HG03045 (cell line): Measurements from ENCODE around the gene CPE.
"Not testable (repeated sequence)": the region's sequence is repeated elsewhere in the genome, so short reads cannot be mapped to it uniquely, and the experiment has no call there.

Source experiments
- ATAC-seq: cut with Tn5 transposase; IDR thresholded peaks from one replicate; pipeline ENCODE4 v1.9.1; 2021; ENCODE audit warnings: mild to moderate bottlenecking, moderate library complexity; ENCODE audit not compliant: unreplicated experiment

CPE gene

GRCh38 chr4:165378745-165379677 lies at the start of gene CPE:
Gene CPE, plus strand, starts transcription at chr4:165379008. Its CDS starts 214 bp downstream, at chr4:165379222.
- peak; percentile 90 for ATAC-seq

GRCh38 chr4:165330071-165330470 lies 48.7 kb upstream of the CPE start:
- no peak for ATAC-seq

- ATAC-seq = no peak
Measured at GRCh38 chr4:165330666-165331065, 48.1 kb upstream of the CPE start.

- no peak for ATAC-seq
Measured at GRCh38 chr4:165331359-165331758, 47.4 kb upstream of the CPE start.

GRCh38 chr4:165331823-165332222 lies 47.0 kb upstream of the CPE start:
- ATAC-seq = no peak

GRCh38 chr4:165332502-165332901 lies 46.3 kb upstream of the CPE start:
- no peak for ATAC-seq

GRCh38 chr4:165335163-165335703 lies 43.6 kb upstream of the CPE start:
- no peak for ATAC-seq

- ATAC-seq = no peak
Measured at GRCh38 chr4:165336743-165337142, 42.1 kb upstream of the CPE start.

GRCh38 chr4:165342340-165342739 lies 36.5 kb upstream of the CPE start:
- ATAC-seq = not testable (repeated sequence)

GRCh38 chr4:165343353-165344191 lies 35.2 kb upstream of the CPE start:
- ATAC-seq = no peak

GRCh38 chr4:165345666-165346417 lies 33.0 kb upstream of the CPE start:
- no peak for ATAC-seq

- ATAC-seq = no peak
Measured at GRCh38 chr4:165347647-165348569, 30.9 kb upstream of the CPE start.

GRCh38 chr4:165351359-165352130 lies 27.3 kb upstream of the CPE start:
- no peak for ATAC-seq

- ATAC-seq = no peak
Measured at GRCh38 chr4:165355900-165356300, 22.9 kb upstream of the CPE start.

GRCh38 chr4:165359506-165359905 lies 19.3 kb upstream of the CPE start:
- ATAC-seq = no peak

GRCh38 chr4:165360041-165360695 lies 18.6 kb upstream of the CPE start:
- ATAC-seq = no peak

- ATAC-seq = no peak
Measured at GRCh38 chr4:165360985-165361670, 17.7 kb upstream of the CPE start.

- no peak for ATAC-seq
Measured at GRCh38 chr4:165361810-165362209, 17.0 kb upstream of the CPE start.
